AG09319 (cell line): ENCODE data around the gene PIP4K2A.
"Not testable (repeated sequence)": the region's sequence is repeated elsewhere in the genome, so short reads cannot be mapped to it uniquely, and the experiment has no call there.

Experiments
- DNase-seq: peaks from one replicate; pipeline ENCODE4 v3.0.0-alpha.2; 2010; ENCODE audit warnings: low read depth; ENCODE audit errors: extremely low read depth
- TF ChIP-seq, protein P1 (sequence below): IDR thresholded peaks from 2 replicates; pipeline ENCODE4 v1.5.1; 2011; ENCODE audit warnings: low read depth, mild to moderate bottlenecking, inconsistent platforms, low read length, moderate library complexity

PIP4K2A gene

DNA sequence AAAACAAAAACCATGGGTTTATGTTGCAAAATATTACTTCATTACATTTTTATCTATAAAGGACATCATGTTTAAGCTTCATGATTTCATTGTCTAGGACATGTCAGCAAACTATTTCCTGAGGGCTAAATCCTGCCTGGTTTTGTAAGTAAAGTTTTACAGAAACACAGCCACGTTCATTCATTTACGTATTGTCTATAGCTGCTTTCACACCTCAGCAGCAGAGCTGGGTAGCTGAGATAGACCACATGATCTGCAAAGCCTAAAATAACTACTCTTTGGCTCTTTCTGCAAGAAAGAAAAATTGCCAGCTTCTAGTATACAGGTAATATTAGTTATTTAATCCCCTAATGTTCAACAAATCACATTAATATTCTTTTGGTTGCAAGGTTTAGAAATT, 12.7 kb upstream of the PIP4K2A start:
- TF ChIP-seq, protein P1, sequence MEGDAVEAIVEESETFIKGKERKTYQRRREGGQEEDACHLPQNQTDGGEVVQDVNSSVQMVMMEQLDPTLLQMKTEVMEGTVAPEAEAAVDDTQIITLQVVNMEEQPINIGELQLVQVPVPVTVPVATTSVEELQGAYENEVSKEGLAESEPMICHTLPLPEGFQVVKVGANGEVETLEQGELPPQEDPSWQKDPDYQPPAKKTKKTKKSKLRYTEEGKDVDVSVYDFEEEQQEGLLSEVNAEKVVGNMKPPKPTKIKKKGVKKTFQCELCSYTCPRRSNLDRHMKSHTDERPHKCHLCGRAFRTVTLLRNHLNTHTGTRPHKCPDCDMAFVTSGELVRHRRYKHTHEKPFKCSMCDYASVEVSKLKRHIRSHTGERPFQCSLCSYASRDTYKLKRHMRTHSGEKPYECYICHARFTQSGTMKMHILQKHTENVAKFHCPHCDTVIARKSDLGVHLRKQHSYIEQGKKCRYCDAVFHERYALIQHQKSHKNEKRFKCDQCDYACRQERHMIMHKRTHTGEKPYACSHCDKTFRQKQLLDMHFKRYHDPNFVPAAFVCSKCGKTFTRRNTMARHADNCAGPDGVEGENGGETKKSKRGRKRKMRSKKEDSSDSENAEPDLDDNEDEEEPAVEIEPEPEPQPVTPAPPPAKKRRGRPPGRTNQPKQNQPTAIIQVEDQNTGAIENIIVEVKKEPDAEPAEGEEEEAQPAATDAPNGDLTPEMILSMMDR: no peak
- DNase-seq: no peak

DNA sequence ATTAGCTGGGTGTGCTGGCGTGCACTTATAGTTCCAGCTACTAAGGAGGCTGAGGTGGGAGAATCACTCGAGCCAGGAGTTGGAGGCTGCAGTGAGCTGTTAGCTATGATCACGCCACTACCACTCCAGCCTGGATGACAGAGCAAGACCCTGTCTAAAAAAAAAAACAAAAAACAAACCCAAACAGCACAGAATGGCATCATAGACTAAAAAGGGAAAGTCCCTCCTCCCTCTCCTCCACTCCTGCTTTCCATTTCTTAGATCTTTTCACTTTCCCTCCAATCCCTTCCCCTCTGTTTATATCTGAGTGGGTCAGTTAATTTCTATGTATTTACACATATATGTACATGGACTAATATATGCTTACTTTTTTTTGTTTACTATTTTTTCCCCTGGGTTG, 10.4 kb upstream of the PIP4K2A start:
- DNase-seq: no peak
- TF ChIP-seq, protein P1: no peak

DNA sequence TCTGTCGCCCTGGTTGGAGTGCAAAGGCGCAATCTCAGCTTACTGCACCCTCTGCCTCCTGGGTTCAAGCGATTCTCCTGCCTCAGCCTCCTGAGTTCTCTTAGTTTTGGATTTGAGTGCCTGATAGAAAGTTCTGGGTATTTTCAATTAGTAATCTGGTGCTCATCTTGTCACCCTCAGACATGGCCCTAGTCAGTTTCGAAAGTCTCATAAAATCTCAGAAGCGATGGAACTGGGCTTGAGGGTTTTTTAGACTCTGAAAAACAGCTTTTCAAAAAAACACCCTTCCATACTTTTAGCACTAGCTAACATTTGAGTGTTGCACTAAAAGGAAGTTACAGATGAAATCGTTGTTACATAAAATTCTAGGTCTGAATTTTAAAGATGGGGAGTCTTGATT, 9.4 kb upstream of the PIP4K2A start:
- TF ChIP-seq, protein P1: no peak
- DNase-seq: no peak

DNA sequence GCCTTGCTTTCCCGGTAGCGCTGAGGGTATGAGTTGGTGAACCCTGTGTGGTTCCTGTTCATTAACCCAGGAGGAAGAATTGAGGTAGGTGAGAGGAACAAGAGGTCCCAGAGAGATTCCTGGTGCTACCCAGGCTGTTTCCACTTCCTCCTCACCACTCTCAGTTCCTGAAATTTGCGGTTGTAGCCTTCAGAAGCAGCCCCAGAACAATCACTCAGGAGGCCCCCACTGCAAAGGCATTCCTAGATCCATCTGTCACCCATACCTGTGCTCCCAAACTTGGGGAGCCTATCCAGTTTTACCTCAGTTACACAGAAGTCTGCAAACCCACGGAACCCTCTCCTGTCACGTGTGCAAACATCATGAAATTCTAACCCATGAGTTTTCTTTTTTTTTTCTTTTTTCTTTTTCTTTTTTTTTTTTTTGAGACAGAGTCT, 9.0 kb upstream of the PIP4K2A start:
- DNase-seq: no peak
- TF ChIP-seq, protein P1: no peak

DNA sequence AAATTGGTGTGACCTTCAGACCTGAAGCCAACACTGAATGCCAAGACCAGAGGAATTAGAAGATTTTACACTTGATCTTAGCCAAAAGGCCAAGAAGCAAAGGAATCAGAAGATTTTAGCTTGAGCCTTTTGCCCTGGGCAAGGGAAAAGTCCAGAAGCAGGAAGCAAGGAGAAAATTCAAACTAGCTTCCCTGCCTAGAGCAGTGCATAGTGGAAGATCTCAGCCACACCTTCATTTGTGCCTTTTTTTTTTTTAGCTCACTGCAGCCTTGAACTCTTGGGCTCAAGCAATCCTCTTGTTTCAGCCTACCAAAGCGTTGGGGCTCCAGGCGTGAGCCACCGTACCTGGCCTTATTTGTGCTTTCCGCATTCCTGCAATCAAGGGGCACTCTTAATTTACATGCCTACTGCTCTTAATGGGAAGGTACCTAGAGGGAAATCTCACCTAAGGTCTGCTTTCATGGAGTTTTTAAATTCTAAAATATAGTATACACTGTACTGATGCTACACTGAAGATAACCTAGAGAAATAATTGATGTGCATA, 8.3 kb upstream of the PIP4K2A start:
- TF ChIP-seq, protein P1: no peak
- DNase-seq: no peak

DNA sequence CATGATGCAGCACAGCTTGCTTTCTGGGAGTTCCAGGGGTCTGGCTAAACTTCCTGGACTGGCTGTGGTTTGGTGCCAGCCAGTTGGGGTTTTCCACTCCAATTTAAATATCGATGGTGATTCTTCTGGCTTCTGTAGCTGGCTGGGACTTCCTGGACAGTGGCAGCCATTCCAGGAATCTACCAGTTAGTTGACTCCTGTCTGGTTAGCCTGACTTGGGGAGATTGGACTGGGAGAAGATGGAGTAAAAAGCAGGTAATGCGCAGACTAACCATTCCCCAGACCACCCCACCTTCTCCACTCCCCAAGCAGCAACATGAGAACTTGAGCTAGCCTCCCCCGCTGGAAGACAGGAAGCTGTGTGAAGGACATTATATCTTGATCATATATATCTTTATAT, 6.3 kb upstream of the PIP4K2A start:
- TF ChIP-seq, protein P1: no peak
- DNase-seq: no peak

DNA sequence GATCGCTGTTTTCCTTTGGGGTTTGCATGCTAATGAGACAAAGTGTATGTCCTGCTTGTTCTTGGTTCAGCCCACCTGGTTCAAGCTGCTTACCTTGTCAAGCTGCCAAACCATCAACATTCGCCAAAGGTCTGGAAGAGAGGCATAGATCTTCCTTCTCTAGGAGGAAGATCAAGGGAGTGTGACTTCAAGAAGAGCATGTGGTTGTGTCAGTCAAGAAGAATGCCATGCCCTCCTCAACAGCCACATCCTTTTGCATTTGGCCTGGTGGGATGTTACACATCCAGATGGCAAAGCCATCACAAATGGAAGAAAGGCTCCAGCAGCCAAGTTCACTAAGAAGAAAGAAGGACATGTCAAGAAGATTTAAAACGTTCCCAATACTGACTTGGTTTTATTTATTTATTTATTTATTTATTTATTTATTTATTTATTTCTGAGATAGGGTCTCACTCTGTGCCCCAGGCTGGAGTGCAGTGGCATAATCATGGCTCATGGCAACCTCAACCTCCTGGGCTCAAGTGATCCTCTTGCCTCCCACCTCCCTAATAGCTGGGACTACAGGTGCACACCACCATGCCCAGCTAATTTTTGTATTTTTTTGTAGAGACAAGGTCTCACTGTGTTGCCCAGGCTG, 5.1 kb upstream of the PIP4K2A start:
- TF ChIP-seq, protein P1: no peak
- no peak for DNase-seq

DNA sequence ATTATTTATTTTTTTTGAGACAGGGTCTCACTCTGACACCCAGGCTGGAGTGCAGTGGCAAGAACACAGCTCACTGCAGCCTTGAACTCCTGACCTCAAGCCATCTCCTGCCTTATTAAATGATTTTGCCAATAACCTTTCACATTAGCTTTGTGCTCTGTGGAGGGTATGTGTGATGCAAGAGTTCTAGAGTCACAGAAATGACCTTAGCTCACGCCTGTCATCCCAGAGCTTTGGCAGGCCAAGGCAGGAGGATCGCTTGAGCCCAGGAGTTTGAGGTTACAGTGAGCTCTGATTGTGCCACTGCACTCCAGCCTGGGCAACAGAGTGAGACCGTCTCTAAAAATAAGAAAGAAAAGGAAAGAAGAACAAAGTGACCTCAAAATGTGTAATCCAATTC, 4.3 kb upstream of the PIP4K2A start:
- DNase-seq: not testable (repeated sequence)
